H9 (cell line): ENCODE results near the gene SYT3. TPM values are rescaled to one million over a fixed set of nuclear protein-coding genes. Genes with fewer than 3 reads are reported as not detected.

Source experiments
- DNase-seq: peaks from one replicate; pipeline ENCODE4 v3.0.0-alpha.2; 2017
- H2AFZ ChIP-seq: one replicate; pipeline ENCODE4 v1.6.1; 2013; ENCODE audit warnings: mild to moderate bottlenecking, low read length, control low read depth, moderate library complexity
- H2AK5ac ChIP-seq: 2 replicates; pipeline ENCODE4 v1.6.1; 2013; ENCODE audit warnings: low read length, control low read depth, mixed read lengths; ENCODE audit not compliant: insufficient read length
- H2BK120ac ChIP-seq: one replicate; pipeline ENCODE4 v1.6.1; 2013; ENCODE audit warnings: low read depth, mild to moderate bottlenecking, low read length, control low read depth, inconsistent platforms; ENCODE audit not compliant: poor library complexity, severe bottlenecking
- H2BK12ac ChIP-seq: 2 replicates; pipeline ENCODE4 v1.6.1; 2013; ENCODE audit warnings: low read length, control low read depth, mixed read lengths, low read depth; ENCODE audit not compliant: insufficient read length
- H2BK15ac ChIP-seq: 2 replicates; pipeline ENCODE4 v1.6.1; 2013; ENCODE audit warnings: low read depth, low read length, control low read depth
- H2BK20ac ChIP-seq: one replicate; pipeline ENCODE4 v1.6.1; 2013; ENCODE audit warnings: low read depth, mild to moderate bottlenecking, low read length, control low read depth, inconsistent platforms; ENCODE audit not compliant: poor library complexity, severe bottlenecking
- H2BK5ac ChIP-seq: 2 replicates; pipeline ENCODE4 v1.6.1; 2013; ENCODE audit warnings: low read length, control low read depth, mixed read lengths; ENCODE audit not compliant: insufficient read length
- H3K14ac ChIP-seq: 2 replicates; pipeline ENCODE4 v1.6.1; 2013; ENCODE audit warnings: low read length, control low read depth; ENCODE audit not compliant: insufficient read depth
- H3K18ac ChIP-seq: 2 replicates; pipeline ENCODE4 v1.6.1; 2013; ENCODE audit warnings: low read depth, mild to moderate bottlenecking, mixed read lengths, low read length, control low read depth; ENCODE audit not compliant: insufficient read length
- H3K23ac ChIP-seq: 2 replicates; pipeline ENCODE4 v1.6.1; 2013; ENCODE audit warnings: low read length, control low read depth, mixed read lengths, low read depth; ENCODE audit not compliant: insufficient read length
- H3K23me2 ChIP-seq: 2 replicates; pipeline ENCODE4 v1.6.1; 2013; ENCODE audit warnings: low read depth, mild to moderate bottlenecking, mixed read lengths, low read length, control low read depth; ENCODE audit not compliant: insufficient read length, poor library complexity, severe bottlenecking
- H3K27ac ChIP-seq: 2 replicates; pipeline ENCODE4 v1.5.1; 2013; ENCODE audit warnings: low read length, control low read depth, mixed read lengths, low read depth; ENCODE audit not compliant: insufficient read length
- H3K27me3 ChIP-seq: 2 replicates; pipeline ENCODE4 v1.6.1; 2013; ENCODE audit warnings: low read length, control low read depth, inconsistent platforms; ENCODE audit not compliant: insufficient read depth
- H3K4ac ChIP-seq: 2 replicates; pipeline ENCODE4 v1.6.1; 2013; ENCODE audit warnings: low read depth, mild to moderate bottlenecking, control low read depth, inconsistent platforms, low read length, moderate library complexity
- H3K4me1 ChIP-seq: 2 replicates; pipeline ENCODE4 v1.6.1; 2013; ENCODE audit warnings: low read length, control low read depth, inconsistent platforms; ENCODE audit not compliant: insufficient read depth
- H3K4me2 ChIP-seq: 2 replicates; pipeline ENCODE4 v1.6.1; 2013; ENCODE audit warnings: low read length, control low read depth, mixed read lengths; ENCODE audit not compliant: insufficient read length, insufficient read depth
- H3K56ac ChIP-seq: 2 replicates; pipeline ENCODE4 v1.6.1; 2013; ENCODE audit warnings: low read depth, mild to moderate bottlenecking, mixed read lengths, low read length, control low read depth; ENCODE audit not compliant: insufficient read length
- H3K79me1 ChIP-seq: 2 replicates; pipeline ENCODE4 v1.6.1; 2013; ENCODE audit warnings: low read depth, mild to moderate bottlenecking, moderate library complexity, low read length, control low read depth, inconsistent platforms; ENCODE audit not compliant: insufficient read depth, poor library complexity, severe bottlenecking
- H3K79me2 ChIP-seq: 2 replicates; pipeline ENCODE4 v1.6.1; 2013; ENCODE audit warnings: low read length, control low read depth, inconsistent platforms; ENCODE audit not compliant: insufficient read depth
- H3K9ac ChIP-seq: 2 replicates; pipeline ENCODE4 v1.6.1; 2013; ENCODE audit warnings: low read length, control low read depth, mixed read lengths; ENCODE audit not compliant: insufficient read length; ENCODE audit errors: extremely low read depth
- H3K9me3 ChIP-seq: one replicate; pipeline ENCODE4 v1.6.1; 2013; ENCODE audit warnings: low read depth, low read length, inconsistent platforms; ENCODE audit not compliant: control insufficient read depth
- H3T11ph ChIP-seq: one replicate; pipeline ENCODE4 v1.6.1; 2013; ENCODE audit warnings: mild to moderate bottlenecking, low read length, control low read depth, inconsistent platforms
- H4K20me1 ChIP-seq: one replicate; pipeline ENCODE4 v1.6.1; 2013; ENCODE audit not compliant: control insufficient read depth, insufficient read length, insufficient read depth
- H4K5ac ChIP-seq: 2 replicates; pipeline ENCODE4 v1.6.1; 2013; ENCODE audit warnings: low read depth, mild to moderate bottlenecking, mixed read lengths, low read length, control low read depth; ENCODE audit not compliant: insufficient read length
- H4K8ac ChIP-seq: replicated peaks from 2 replicates; pipeline ENCODE4 v1.6.1; 2013; ENCODE audit warnings: low read length, control low read depth, mixed read lengths, low read depth; ENCODE audit not compliant: insufficient read length
- H4K91ac ChIP-seq: 2 replicates; pipeline ENCODE4 v1.6.1; 2013; ENCODE audit warnings: low read depth, mild to moderate bottlenecking, moderate library complexity, mixed read lengths, low read length, control low read depth; ENCODE audit not compliant: insufficient read length
- H3K27ac Mint-ChIP-seq, 3 experiments: 2 replicates in 2 of 3; 3 replicates in 1 of 3; pipeline ENCODE4 v1.8.0; 2020 to 2021; ENCODE audit warnings: mixed read lengths in 3 of 3, mild to moderate bottlenecking in 1 of 3, moderate library complexity in 1 of 3
- H3K27me3 Mint-ChIP-seq: 2 replicates; pipeline ENCODE4 v1.8.0; 2021; ENCODE audit warnings: low read depth, mild to moderate bottlenecking, moderate library complexity, mixed read lengths
- H3K36me3 Mint-ChIP-seq, 3 experiments: 2 replicates in 2 of 3; 3 replicates in 1 of 3; pipeline ENCODE4 v1.8.0; 2020 to 2021; ENCODE audit warnings: low read depth in 3 of 3, mixed read lengths in 3 of 3; ENCODE audit not compliant: insufficient read depth in 1 of 3
- H3K4me1 Mint-ChIP-seq, 2 experiments: 2 replicates each; pipeline ENCODE4 v1.8.0; 2020; ENCODE audit warnings: mixed read lengths in 2 of 2
- H3K4me3 Mint-ChIP-seq, 2 experiments: 2 replicates in 1 of 2; 3 replicates in 1 of 2; pipeline ENCODE4 v1.8.0; 2020 to 2021; ENCODE audit warnings: mild to moderate bottlenecking in 2 of 2, mixed read lengths in 2 of 2, moderate library complexity in 1 of 2
- H3K9me3 Mint-ChIP-seq, 2 experiments: 2 replicates in 1 of 2; 3 replicates in 1 of 2; pipeline ENCODE4 v1.8.0; 2020; ENCODE audit warnings: mild to moderate bottlenecking in 2 of 2, mixed read lengths in 2 of 2, moderate library complexity in 1 of 2
- CTCF ChIP-seq: fragments of 200-600 bp; sonication (generic); conservative IDR thresholded peaks from 3 replicates; pipeline ENCODE4 v1.8.0; 2021; ENCODE audit warnings: antibody characterized with exemption, mild to moderate bottlenecking
- total RNA-seq: library from RNA; stranded (reverse); gene quantifications from 2 replicates; pipeline ENCODE4 v1.2.1, GENCODE V29; 2021

The SYT3 gene
- total RNA-seq, 1 experiment from 2014 or later: 3.1 TPM

GRCh38 chr19:50654882-50655281, 15.2 kb upstream of the SYT3 start:
- Histone ChIP-seq H3K9ac (no peak overlapping the region), H3K14ac (no peak overlapping the region), H3K27ac (no peak overlapping the region), H3K27me3 (no peaks in the 10 kb centered on the region), H3K79me2 (no peaks in the 10 kb centered on the region), H2BK120ac (no peak overlapping the region), H3K23me2 (peaks cover 13% of the 10 kb centered on the region), H4K20me1 (no peaks in the 10 kb centered on the region), H2BK5ac (no peak overlapping the region), H3K4me1 (peaks cover 3% of the 10 kb centered on the region; the same call in 1 of the 2 replicates), H4K91ac (no peak overlapping the region), H3T11ph (no peak overlapping the region), H2BK15ac (no peak overlapping the region), H3K4me2 (no peak overlapping the region), H3K56ac (no peak overlapping the region), H3K23ac (no peak overlapping the region), H3K9me3 (no peaks in the 10 kb centered on the region), H2BK20ac (no peak overlapping the region), H4K5ac (no peak overlapping the region), H2AFZ (no peak overlapping the region), H3K4ac (no peak overlapping the region), H3K18ac (no peak overlapping the region), H4K8ac (no peak overlapping the region), H2BK12ac (no peak overlapping the region), H3K79me1 (no peaks in the 10 kb centered on the region), H2AK5ac (no peak overlapping the region)
- Mint-ChIP-seq H3K27ac (no peak overlapping the region), H3K27me3 (peaks cover 42% of the 10 kb centered on the region), H3K36me3 (no peaks in the 10 kb centered on the region; a peak in 2 of 7 replicates), H3K4me1 (peaks cover 14 to 29% of the 10 kb centered on the region in 2 experiments), H3K4me3 (0 out of 5 replicates have a peak overlapping the region, but pooled peaks of 1 of the 2 experiments have one; percentile 15), H3K9me3 (peaks cover 5 to 9% of the 10 kb centered on the region in 2 experiments; a peak in 4 of 5 replicates)
- no peak for TF ChIP-seq CTCF
- DNase-seq: no peak
